Naive B cell (primary cell): ENCODE results near the gene CDK6. TPM values are rescaled to one million over a fixed set of nuclear protein-coding genes. Genes with fewer than 3 reads are reported as not detected.
A peak's percentile ranks its signal among the peaks of the same experiment; 100 is the strongest.
"Not testable (repeated sequence)": the region's sequence is repeated elsewhere in the genome, so short reads cannot be mapped to it uniquely, and the experiment has no call there.

Experiments
- ATAC-seq, 2 donors: fragments of 150-1000 bp; cut with Tn5 transposase; 2 replicates each; pipeline ENCODE4 v1.10.0; 2021; ENCODE audit warnings: low read depth in 2 of 2, mild to moderate bottlenecking in 2 of 2, moderate library complexity in 2 of 2
- DNase-seq: peaks from one replicate; pipeline ENCODE4 v3.0.0; 2022
- H3K27ac Mint-ChIP-seq, 6 donors: one replicate each; pipeline ENCODE4 v1.8.0; 2020 to 2022; ENCODE audit warnings: mild to moderate bottlenecking in 6 of 6, mixed read lengths in 6 of 6, moderate library complexity in 5 of 6, inconsistent platforms in 2 of 6
- H3K27me3 Mint-ChIP-seq, 3 donors: one replicate each; pipeline ENCODE4 v1.8.0; 2021 to 2022; ENCODE audit warnings: mixed read lengths in 3 of 3, mild to moderate bottlenecking in 1 of 3
- H3K36me3 Mint-ChIP-seq, 2 donors: one replicate each; pipeline ENCODE4 v1.8.0; 2020 to 2022; ENCODE audit warnings: mixed read lengths in 2 of 2, inconsistent platforms in 1 of 2, mild to moderate bottlenecking in 1 of 2
- H3K4me1 Mint-ChIP-seq, 3 donors: one replicate each; pipeline ENCODE4 v1.8.0; 2020 to 2022; ENCODE audit warnings: mixed read lengths in 3 of 3, inconsistent platforms in 1 of 3, mild to moderate bottlenecking in 1 of 3, moderate library complexity in 1 of 3
- H3K4me3 Mint-ChIP-seq, 8 donors: one replicate each; pipeline ENCODE4 v1.8.0; 2020 to 2022; ENCODE audit warnings: mild to moderate bottlenecking in 8 of 8, mixed read lengths in 8 of 8, moderate library complexity in 8 of 8, inconsistent platforms in 2 of 8
- H3K9me3 Mint-ChIP-seq, 7 donors: one replicate each; pipeline ENCODE4 v1.8.0; 2020 to 2022; ENCODE audit warnings: mixed read lengths in 7 of 7, mild to moderate bottlenecking in 5 of 7, inconsistent platforms in 2 of 7, moderate library complexity in 1 of 7
- polyA plus RNA-seq, 6 donors: library from polyadenylated mRNA; unstranded; fragments of 300-500 nt; fragmentation: Illumina TruSeq; gene quantifications; one replicate each; pipeline ENCODE4 v1.2.3, GENCODE V29; 2021; ENCODE audit warnings: low read depth in 6 of 6

Gene CDK6
- polyA plus RNA-seq, 6 donors from 2014 or later: 3.3 to 15.7 (median 9.6) TPM

DNA sequence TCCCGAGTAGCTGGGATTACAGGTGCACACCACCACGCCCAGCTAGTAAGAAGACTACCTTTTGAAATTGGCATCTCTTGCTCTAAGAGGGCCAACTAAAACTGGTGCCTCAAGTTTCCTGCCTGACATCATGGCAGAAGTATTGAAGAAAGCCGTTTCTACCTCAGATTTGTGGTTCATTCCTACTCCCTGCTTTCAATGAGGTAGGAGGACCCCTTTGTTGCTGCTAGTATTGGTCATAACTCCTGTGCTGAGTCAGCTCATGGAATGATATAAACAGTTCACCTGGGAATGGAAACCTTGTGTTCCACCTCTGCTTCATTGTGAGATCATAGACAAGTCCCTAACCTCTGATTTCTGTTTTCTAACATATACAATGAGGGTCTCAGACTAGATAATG lies 82.8 kb downstream of the CDK6 start:
- peaks cover 29 to 60% (median 35%) of the 10 kb centered on the region in 3 donors for H3K4me1 Mint-ChIP-seq
- H3K9me3 Mint-ChIP-seq: peaks cover 0 to 5% (median 3%) of the 10 kb centered on the region in 7 donors
- ATAC-seq (no peak), DNase-seq (no peak)
- no peak overlapping the region for H3K4me3 Mint-ChIP-seq
- H3K36me3 Mint-ChIP-seq: peaks cover 3 to 6% of the 10 kb centered on the region in 2 donors
- no peak overlapping the region for H3K27ac Mint-ChIP-seq
- no peaks in the 10 kb centered on the region for H3K27me3 Mint-ChIP-seq

DNA sequence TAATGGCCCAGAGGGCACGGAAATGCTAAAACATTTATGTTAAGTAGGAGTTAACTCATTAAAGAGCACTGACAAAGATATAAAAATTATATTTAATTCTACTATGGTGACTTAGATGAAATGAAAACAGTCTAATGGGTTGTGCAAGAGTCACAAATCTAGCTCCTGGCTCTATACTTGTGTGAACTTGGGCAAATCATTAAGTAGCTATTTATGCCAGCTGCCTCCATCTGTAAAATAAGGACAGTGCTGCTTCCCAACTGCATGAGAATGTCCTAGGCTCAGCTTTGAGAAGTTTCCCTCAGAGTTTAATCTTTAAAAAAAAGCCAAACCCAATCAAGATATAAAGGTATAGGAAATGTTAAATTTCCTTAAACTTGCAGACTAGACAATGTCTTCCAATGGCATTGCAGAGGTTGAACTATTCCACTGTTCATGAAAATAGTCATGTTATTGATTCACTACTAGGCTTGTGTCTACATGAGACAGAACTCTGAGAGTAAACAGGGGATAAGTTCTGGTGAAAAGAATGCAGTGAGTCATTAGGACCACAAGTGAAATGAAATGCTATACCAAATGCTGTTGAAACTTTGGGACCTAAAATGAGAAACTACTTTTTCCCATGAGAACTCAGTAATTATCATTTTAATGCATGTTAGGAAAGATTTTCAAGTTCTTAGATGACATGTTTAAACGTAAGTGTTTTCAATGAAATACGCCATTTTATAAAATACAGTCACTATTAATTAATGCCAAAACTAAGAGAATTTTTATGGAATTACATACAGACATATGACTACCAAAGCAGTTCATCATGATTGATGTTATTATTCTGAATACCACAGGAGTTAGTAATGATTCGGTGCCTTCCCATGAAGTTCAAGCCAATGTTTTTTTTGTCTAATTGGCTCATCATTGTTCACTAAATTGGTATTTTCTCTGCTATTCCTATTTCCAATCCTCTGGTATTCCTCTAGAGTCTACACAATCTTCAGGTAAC lies 84.2 kb downstream of the CDK6 start:
- Mint-ChIP-seq H3K27ac (no peak overlapping the region), H3K36me3 (peaks cover 1 to 3% of the 10 kb centered on the region in 2 donors), H3K27me3 (no peaks in the 10 kb centered on the region), H3K9me3 (peaks cover 0 to 3% (median 1%) of the 10 kb centered on the region in 7 donors), H3K4me3 (no peak overlapping the region), H3K4me1 (peaks cover 21 to 53% (median 23%) of the 10 kb centered on the region in 3 donors)
- ATAC-seq: no peak
- no peak for DNase-seq

DNA sequence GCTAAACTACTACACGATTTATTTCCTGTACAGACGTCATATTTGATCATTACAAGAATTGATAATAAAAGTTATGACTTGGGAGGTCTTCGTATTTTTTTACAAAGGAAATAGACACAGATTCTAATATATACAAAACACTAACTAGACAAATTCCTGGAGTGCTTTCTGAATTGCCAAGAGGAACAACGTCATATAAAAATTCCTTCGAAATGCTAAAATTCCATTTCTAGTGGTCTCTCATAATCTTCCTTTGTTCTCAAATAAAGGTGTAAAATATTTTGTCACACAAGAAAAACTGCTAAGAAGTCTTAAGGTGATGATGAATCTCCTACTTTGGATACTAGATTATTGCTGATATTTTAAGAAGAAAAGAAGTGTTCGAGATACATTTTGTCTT lies 85.4 kb downstream of the CDK6 start:
- Mint-ChIP-seq H3K36me3 (no peaks in the 10 kb centered on the region), H3K4me3 (no peak overlapping the region), H3K9me3 (peaks cover 0 to 3% (median 0%) of the 10 kb centered on the region in 7 donors), H3K4me1 (peaks cover 13 to 43% (median 20%) of the 10 kb centered on the region in 3 donors), H3K27me3 (no peaks in the 10 kb centered on the region), H3K27ac (no peak overlapping the region)
- no peak for ATAC-seq
- DNase-seq: no peak

DNA sequence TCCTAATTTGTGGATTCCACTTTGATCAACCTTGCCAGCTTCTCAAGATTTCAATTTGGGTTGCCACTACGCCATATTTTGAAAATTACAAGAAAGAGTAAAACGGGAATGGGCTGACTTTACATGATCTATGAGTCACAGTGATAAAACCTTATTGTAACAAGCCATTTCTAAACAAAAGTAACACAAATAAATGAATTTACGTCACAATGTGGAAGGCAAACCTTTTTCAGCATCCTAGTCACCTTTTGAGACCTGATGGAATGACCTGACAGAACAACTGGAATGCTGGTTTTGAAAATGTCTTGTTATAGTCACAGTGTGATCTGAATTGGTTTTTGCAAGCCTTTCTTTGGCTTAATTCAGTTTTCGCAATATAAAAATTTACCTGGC lies 85.9 kb downstream of the CDK6 start:
- Mint-ChIP-seq H3K4me1 (peaks cover 8 to 38% (median 16%) of the 10 kb centered on the region in 3 donors), H3K9me3 (peaks cover 0 to 3% (median 0%) of the 10 kb centered on the region in 7 donors), H3K27ac (no peak overlapping the region), H3K27me3 (no peaks in the 10 kb centered on the region), H3K36me3 (no peaks in the 10 kb centered on the region), H3K4me3 (no peak overlapping the region)
- DNase-seq (no peak), ATAC-seq (no peak)

DNA sequence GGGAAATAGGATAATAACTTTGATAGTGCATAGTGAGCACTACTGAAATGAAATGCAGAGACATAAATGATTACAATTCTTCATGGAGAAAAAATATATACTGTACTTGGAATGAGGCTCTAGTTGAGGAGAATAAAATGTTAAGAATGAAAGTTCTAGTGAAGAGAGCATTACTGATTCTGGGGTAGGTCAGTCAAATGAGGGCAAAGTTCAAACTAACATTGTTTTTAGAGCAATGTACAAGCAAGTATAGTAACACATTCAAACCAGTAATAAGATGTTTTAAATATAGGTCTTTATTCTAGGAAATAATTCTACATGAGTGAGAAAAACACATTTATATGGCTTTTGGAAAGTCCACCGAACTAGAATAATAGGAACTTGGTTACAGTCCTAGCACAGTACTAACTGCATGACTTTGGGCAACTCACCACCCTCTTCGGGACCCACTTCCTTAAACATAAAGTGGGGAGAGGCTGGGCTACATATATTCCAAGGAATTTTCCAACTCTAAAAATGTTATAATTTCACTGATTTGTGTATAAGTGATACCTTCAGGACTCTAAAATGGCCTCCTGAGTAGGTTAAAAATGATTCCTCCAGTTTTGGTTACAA lies 86.4 kb downstream of the CDK6 start:
- H3K27ac Mint-ChIP-seq: peak overlapping the region in 2 of 6 donors; percentile 16 to 70

DNA sequence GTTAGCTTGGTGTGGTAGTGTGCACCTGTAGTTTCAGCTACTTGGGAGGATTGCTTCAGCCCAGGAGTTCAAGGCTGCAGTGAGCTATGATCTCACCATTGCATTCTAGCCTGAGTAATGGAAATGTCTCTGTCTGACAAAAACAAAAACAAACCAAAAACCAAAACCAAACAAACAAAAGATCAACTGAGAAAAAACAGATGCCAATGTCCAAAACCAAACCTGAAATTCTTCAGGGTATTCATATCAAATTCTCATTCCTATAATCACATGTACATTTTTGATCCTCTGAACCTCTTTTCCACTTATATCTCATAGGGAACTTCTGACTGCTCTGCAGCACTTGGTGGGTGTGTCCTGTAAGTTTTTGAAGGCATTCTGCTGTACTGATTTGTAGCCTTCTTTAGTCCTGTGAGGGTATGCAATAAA lies 87.0 kb downstream of the CDK6 start:
- peak overlapping the region in 3 of 6 donors; percentile 16 to 83 (median 48) for H3K27ac Mint-ChIP-seq
- no peaks in the 10 kb centered on the region for H3K36me3 Mint-ChIP-seq
- H3K27me3 Mint-ChIP-seq: no peaks in the 10 kb centered on the region
- DNase-seq (no peak), ATAC-seq (no peak)
- H3K9me3 Mint-ChIP-seq: no peaks in the 10 kb centered on the region
- H3K4me3 Mint-ChIP-seq: no peak overlapping the region
- peaks cover 0 to 27% (median 7%) of the 10 kb centered on the region in 3 donors for H3K4me1 Mint-ChIP-seq

More for the DNA sequence above, 86.4 kb downstream of the CDK6 start:
- Mint-ChIP-seq H3K4me1 (peaks cover 3 to 33% (median 11%) of the 10 kb centered on the region in 3 donors), H3K27me3 (no peaks in the 10 kb centered on the region), H3K36me3 (no peaks in the 10 kb centered on the region), H3K4me3 (no peak overlapping the region), H3K9me3 (peaks cover 0 to 2% (median 0%) of the 10 kb centered on the region in 7 donors)
- DNase-seq (no peak), ATAC-seq (no peak)

DNA sequence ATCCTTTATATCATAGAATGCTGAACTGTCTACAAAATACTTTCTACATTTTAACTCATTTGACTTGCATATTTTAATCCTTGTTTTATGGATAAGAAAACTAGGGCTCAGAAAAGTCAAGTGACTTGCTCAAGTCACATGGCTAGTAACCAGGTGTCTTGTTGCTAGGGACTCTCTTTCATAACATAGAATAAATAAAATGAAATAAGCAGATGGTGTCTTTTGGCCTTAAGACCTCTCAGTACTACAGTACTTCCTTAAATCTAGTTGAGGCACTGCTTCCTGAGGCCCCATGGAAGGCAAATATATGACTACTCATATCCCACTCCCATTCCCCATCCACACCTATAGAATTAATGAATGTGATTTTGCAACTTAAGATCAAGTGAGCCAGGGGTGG lies 87.9 kb downstream of the CDK6 start:
- no peak for DNase-seq
- Mint-ChIP-seq H3K27me3 (no peaks in the 10 kb centered on the region), H3K27ac (peak overlapping the region in 3 of 6 donors; percentile 13 to 69 (median 21)), H3K4me1 (peaks cover 0 to 26% (median 10%) of the 10 kb centered on the region in 3 donors), H3K36me3 (peaks cover 0 to 5% of the 10 kb centered on the region in 2 donors), H3K9me3 (no peaks in the 10 kb centered on the region), H3K4me3 (no peak overlapping the region)
- ATAC-seq: peak; percentile 66 to 78

DNA sequence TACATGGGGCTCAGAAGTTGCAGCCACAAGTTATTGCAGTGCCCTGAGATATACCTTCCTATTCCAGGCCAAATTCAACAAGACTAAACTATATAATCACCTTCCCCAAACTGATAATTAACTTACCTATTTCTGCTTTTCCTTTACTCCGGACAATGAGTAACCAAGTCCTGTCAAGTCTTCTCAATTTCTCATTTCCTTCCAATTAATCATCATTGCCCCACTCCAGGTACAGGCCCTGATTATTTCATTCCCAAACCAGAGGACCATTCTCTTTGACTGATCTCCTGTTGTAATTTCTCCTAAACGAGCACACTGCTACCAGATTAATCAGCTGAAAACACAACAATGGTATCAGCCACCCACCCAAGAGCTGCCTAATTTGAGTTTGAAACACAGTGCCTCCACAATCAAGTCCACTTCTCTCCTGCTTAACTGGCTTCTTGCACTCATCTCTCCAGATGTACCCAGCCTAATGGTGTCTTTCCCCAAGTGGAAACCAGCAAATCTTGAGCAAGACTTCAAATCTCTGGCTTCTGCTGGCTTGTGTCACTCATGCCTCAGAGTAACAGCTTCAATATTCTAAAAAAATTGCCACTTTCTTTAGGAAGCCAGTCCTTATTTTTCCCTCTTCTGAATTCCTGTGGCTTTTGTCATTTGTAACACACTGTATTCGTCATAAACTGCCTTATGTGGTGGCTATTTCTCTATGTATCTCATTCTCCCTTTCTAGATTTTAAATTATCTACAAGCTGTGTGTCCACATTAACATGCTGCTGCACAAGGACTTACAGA lies 89.1 kb downstream of the CDK6 start:
- no peak for DNase-seq

DNA sequence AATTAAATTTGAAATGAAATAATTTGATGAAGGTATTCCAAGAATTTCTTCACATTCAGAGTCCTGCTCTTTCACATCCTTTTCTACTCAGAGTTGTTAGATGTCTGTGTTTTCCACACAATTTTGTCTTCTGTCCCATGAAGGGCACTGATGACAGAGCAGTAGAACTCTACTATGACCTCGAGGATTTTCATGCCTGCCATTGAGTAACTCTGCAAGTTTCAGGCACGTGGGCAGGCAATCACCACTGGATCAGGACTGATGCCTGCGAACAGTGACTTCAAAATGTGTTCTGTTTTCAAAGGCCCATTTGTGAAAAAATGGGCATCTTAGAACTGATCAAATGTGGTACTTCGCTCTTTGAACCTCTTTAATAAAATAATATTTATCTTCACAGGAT lies 91.1 kb downstream of the CDK6 start:
- Mint-ChIP-seq H3K27ac (no peak overlapping the region), H3K27me3 (no peaks in the 10 kb centered on the region), H3K9me3 (no peaks in the 10 kb centered on the region), H3K4me1 (peaks cover 0 to 29% (median 11%) of the 10 kb centered on the region in 3 donors), H3K36me3 (peaks cover 0 to 5% of the 10 kb centered on the region in 2 donors), H3K4me3 (no peak overlapping the region)
- ATAC-seq (no peak), DNase-seq (no peak)

More for the DNA sequence above, 89.1 kb downstream of the CDK6 start:
- ATAC-seq: no peak
- Mint-ChIP-seq H3K9me3 (no peaks in the 10 kb centered on the region), H3K4me1 (peaks cover 0 to 29% (median 10%) of the 10 kb centered on the region in 3 donors), H3K27ac (peak overlapping the region in 3 of 6 donors; percentile 0 to 13 (median 12)), H3K36me3 (peaks cover 0 to 5% of the 10 kb centered on the region in 2 donors), H3K27me3 (no peaks in the 10 kb centered on the region), H3K4me3 (peak overlapping the region in 1 of 8 donors; percentile 17)

DNA sequence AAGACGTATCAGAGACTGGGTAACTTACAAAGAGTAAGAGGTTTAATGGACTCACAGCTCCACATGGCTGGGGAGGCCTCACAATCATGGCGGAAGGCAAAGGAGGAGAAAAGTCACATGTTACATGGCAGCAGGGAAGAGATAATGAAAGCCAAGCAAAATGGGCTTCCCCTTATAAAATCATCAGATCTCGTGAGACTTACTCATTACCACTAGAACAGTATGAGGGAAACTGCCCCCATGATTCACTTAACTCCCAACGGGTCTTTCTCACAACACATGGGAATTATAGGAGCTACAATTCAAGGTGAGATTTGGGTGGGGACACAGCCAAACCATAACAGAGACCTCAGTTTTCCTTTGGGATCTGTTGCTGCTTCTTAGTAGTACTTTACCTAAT lies 92.2 kb downstream of the CDK6 start:
- not testable (repeated sequence) for H3K27me3 Mint-ChIP-seq, DNase-seq, H3K27ac Mint-ChIP-seq, H3K36me3 Mint-ChIP-seq, ATAC-seq, H3K9me3 Mint-ChIP-seq, H3K4me3 Mint-ChIP-seq
- peaks cover 0 to 21% (median 6%) of the 10 kb centered on the region in 3 donors for H3K4me1 Mint-ChIP-seq

DNA sequence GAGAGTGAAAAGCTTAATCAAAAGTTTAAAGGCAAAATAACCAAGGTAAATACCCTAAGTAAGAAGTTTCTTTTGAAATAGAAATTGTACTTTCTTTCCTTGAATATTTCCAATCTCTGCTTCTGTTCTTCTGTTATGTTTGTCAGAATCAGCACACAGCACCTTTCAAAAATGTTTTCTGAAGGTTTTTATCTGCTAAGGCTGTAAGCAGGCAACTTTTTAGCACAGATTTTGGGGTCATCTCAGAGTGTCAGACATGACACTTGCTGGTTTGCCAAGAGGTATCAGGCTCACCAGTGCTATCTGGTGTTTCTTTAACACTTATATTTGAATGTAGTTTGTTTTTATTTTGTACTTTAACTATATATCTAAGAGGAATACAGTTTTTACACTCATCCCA lies 94.2 kb downstream of the CDK6 start:
- peaks cover 0 to 5% of the 10 kb centered on the region in 2 donors for H3K36me3 Mint-ChIP-seq
- no peak for ATAC-seq
- peaks cover 3 to 10% (median 10%) of the 10 kb centered on the region in 3 donors for H3K4me1 Mint-ChIP-seq
- no peak overlapping the region for H3K27ac Mint-ChIP-seq
- H3K27me3 Mint-ChIP-seq: no peaks in the 10 kb centered on the region
- no peaks in the 10 kb centered on the region for H3K9me3 Mint-ChIP-seq
- no peak overlapping the region for H3K4me3 Mint-ChIP-seq
- no peak for DNase-seq

DNA sequence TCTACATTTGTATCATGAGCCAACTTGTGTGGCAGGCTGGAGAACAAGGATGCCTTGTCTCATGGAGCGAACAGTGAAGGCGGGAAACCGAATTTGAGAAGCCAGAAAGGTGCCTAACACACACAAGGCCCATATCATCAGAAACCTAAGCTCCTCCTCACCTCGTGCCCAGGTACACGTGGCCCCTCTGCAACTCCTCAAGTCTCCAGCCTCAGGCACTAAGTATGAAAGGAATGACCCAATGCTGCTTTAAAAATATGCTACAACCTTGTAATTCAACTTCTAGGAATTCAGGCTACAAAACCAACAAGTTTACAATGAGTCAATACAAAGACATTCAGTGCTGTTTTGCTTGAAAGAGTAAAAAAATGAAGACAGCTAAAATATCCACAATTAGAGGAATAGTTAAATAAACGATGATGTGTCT lies 95.7 kb downstream of the CDK6 start:
- Mint-ChIP-seq H3K9me3 (no peaks in the 10 kb centered on the region), H3K36me3 (peaks cover 0 to 5% of the 10 kb centered on the region in 2 donors), H3K27ac (no peak overlapping the region), H3K4me3 (no peak overlapping the region), H3K4me1 (peaks cover 3 to 10% (median 10%) of the 10 kb centered on the region in 3 donors), H3K27me3 (no peaks in the 10 kb centered on the region)
- ATAC-seq (no peak), DNase-seq (no peak)

DNA sequence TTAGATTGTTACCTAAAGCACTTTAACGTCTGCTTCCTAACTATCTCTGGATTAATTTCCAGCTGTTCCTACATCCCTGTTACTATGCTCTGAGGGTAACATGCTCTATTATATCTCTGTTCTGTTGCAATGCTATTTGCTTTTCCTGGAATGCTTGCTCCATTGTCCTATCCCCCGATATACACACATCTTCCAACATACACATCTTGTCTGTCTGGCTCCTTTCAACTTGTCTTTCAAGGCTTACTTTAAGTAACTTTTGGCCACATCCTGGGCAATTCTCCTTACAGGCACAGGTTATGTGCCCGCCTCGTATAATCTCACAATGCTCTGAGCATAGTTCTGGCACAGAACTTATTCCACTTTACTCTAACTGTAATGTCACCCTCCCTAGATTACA lies 96.2 kb downstream of the CDK6 start:
- ATAC-seq: no peak
- H3K4me1 Mint-ChIP-seq: peaks cover 3 to 10% (median 10%) of the 10 kb centered on the region in 3 donors
- peak overlapping the region in 1 of 6 donors; percentile 2 for H3K27ac Mint-ChIP-seq
- peaks cover 0 to 5% of the 10 kb centered on the region in 2 donors for H3K36me3 Mint-ChIP-seq
- H3K9me3 Mint-ChIP-seq: no peaks in the 10 kb centered on the region
- no peaks in the 10 kb centered on the region for H3K27me3 Mint-ChIP-seq
- DNase-seq: no peak
- no peak overlapping the region for H3K4me3 Mint-ChIP-seq
